CD4-positive, alpha-beta T cell (primary cell): Measurements from ENCODE around the gene CNNM1. TPM values are rescaled to one million over a fixed set of nuclear protein-coding genes. Genes with fewer than 3 reads are reported as not detected.

Experiments
- ATAC-seq: fragments of 200-7000 bp; cut with Tn5 transposase; one replicate; pipeline ENCODE4 v1.10.0; 2022; ENCODE audit warnings: mild to moderate bottlenecking; ENCODE audit not compliant: poor library complexity
- CTCF ChIA-PET: fragments of 350-600 bp; sonication (Branson Sonifier 250); formaldehyde crosslinking; loops from one replicate; lab custom pipeline; 2021; ENCODE audit warnings: antibody characterized with exemption, inconsistent platforms; lab: Charles Lee
- POLR2A ChIA-PET: fragments of 350-600 bp; sonication (Branson Sonifier 250); formaldehyde crosslinking; loops from one replicate; lab custom pipeline; 2021; ENCODE audit warnings: antibody characterized with exemption, inconsistent platforms; lab: Charles Lee
- DNase-seq, 14 experiments: peaks; one replicate each; pipeline ENCODE4 v3.0.0-alpha.2; 2013 to 2020; ENCODE audit warnings: mixed read lengths in 2 of 14
- H3K27ac ChIP-seq, 2 donors: one replicate each; pipeline versions ENCODE4 v1.5.1 to v1.7.0; 2013; ENCODE audit warnings: low read length in 2 of 2, low read depth in 1 of 2, mild to moderate bottlenecking in 1 of 2
- H3K27me3 ChIP-seq, 2 experiments: 1 replicate in 1 of 2; 2 replicates in 1 of 2; pipeline versions ENCODE4 v1.6.1 to v1.7.0; 2013; ENCODE audit warnings: low read length in 2 of 2, control low read depth in 1 of 2, mild to moderate bottlenecking in 1 of 2, moderate library complexity in 1 of 2; ENCODE audit not compliant: insufficient read depth in 2 of 2, control insufficient read depth in 1 of 2
- H3K36me3 ChIP-seq: one replicate; pipeline ENCODE4 v1.6.1; 2013; ENCODE audit warnings: low read length, control low read depth; ENCODE audit not compliant: insufficient read depth
- H3K4me1 ChIP-seq: one replicate; pipeline ENCODE4 v1.6.1; 2013; ENCODE audit warnings: low read length, control low read depth; ENCODE audit not compliant: insufficient read depth
- H3K4me3 ChIP-seq: one replicate; pipeline ENCODE4 v1.5.1; 2013; ENCODE audit warnings: mild to moderate bottlenecking, low read length, moderate library complexity
- H3K9me3 ChIP-seq, 2 experiments: 1 replicate in 1 of 2; 2 replicates in 1 of 2; pipeline versions ENCODE4 v1.6.1 to v1.7.0; 2013; ENCODE audit warnings: low read length in 2 of 2, mild to moderate bottlenecking in 2 of 2, control low read depth in 1 of 2, moderate library complexity in 1 of 2; ENCODE audit not compliant: control insufficient read depth in 1 of 2, insufficient read depth in 1 of 2
- H3K27ac Mint-ChIP-seq: one replicate; pipeline ENCODE4 v1.8.0; 2020; ENCODE audit warnings: mixed read lengths
- H3K27me3 Mint-ChIP-seq: one replicate; pipeline ENCODE4 v1.8.0; 2021; ENCODE audit warnings: mixed read lengths
- H3K36me3 Mint-ChIP-seq: one replicate; pipeline ENCODE4 v1.8.0; 2021; ENCODE audit warnings: low read depth, mixed read lengths
- H3K4me1 Mint-ChIP-seq: one replicate; pipeline ENCODE4 v1.8.0; 2021; ENCODE audit warnings: low read depth, mixed read lengths
- H3K4me3 Mint-ChIP-seq: one replicate; pipeline ENCODE4 v1.8.0; 2020; ENCODE audit warnings: mild to moderate bottlenecking, mixed read lengths
- H3K9me3 Mint-ChIP-seq: one replicate; pipeline ENCODE4 v1.8.0; 2020; ENCODE audit warnings: mixed read lengths
- intact Hi-C, 2 experiments: fragments of 100-400 bp; cut with DNase I in 1 of 2; cut with micrococcal nuclease in 1 of 2; formaldehyde crosslinking; loops; one replicate each; pipeline versions ENCODE4 v1.15.1 to v1.9.0; 2023 to 2025; cut with DNase I, micrococcal nuclease
- total RNA-seq, 174 experiments: library from RNA in 2 of 174; stranded (reverse) in 2 of 174; gene quantifications; one replicate each; pipeline ENCODE4 v1.2.3 and lab custom pipeline; 2021 to 2026
- TF ChIP-seq, protein P1 (sequence below): fragments of 200-600 bp; IDR thresholded peaks from one replicate; pipeline ENCODE4 v1.8.0; 2022; ENCODE audit warnings: antibody characterized with exemption, mild to moderate bottlenecking

The CNNM1 gene
- total RNA-seq, 2 experiments from 2014 or later, result 0.16 to 0.17 TPM

DNA sequence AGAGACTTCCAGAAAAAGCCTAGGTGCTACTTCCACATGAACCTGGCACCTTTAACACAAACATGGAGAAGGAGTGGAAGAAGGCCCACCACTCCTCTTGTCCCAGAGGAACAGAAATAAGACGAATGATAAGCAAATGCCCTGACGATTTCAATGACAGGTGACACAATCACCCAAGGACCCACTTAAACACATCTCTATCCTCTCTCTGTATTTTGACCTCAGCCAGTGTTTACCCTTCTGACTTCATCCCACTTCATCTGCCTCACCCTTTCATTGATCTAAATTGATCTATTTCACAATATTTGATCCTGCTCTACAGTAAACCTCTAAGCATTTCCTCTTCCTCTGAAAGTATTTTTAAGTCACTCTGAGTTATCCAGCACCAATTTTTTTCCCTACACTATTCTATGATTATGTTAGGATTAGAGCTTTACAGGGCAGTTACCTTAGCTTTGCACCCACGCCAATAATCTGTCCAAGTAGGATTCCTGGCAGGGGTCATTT lies 92.1 kb downstream of the CNNM1 start:
- no peak for ATAC-seq
- Histone ChIP-seq H3K4me3 (no peak overlapping the region), H3K9me3 (no peaks in the 10 kb centered on the region), H3K27ac (no peak overlapping the region), H3K27me3 (no peaks in the 10 kb centered on the region), H3K4me1 (no peaks in the 10 kb centered on the region), H3K36me3 (peaks cover 23% of the 10 kb centered on the region)
- Mint-ChIP-seq H3K36me3 (peaks cover 84% of the 10 kb centered on the region), H3K27ac (no peak overlapping the region), H3K9me3 (no peaks in the 10 kb centered on the region), H3K4me3 (no peak overlapping the region), H3K4me1 (no peaks in the 10 kb centered on the region), H3K27me3 (no peaks in the 10 kb centered on the region)
- intact Hi-C loops, result loop anchor here in 1 of 2 experiments (10.0 kb wide), 3 partner anchors 594 to 1926 kb away; partner anchors contain the start of genes ERLIN1, MMS19 and UBTD1
- TF ChIP-seq, protein P1, sequence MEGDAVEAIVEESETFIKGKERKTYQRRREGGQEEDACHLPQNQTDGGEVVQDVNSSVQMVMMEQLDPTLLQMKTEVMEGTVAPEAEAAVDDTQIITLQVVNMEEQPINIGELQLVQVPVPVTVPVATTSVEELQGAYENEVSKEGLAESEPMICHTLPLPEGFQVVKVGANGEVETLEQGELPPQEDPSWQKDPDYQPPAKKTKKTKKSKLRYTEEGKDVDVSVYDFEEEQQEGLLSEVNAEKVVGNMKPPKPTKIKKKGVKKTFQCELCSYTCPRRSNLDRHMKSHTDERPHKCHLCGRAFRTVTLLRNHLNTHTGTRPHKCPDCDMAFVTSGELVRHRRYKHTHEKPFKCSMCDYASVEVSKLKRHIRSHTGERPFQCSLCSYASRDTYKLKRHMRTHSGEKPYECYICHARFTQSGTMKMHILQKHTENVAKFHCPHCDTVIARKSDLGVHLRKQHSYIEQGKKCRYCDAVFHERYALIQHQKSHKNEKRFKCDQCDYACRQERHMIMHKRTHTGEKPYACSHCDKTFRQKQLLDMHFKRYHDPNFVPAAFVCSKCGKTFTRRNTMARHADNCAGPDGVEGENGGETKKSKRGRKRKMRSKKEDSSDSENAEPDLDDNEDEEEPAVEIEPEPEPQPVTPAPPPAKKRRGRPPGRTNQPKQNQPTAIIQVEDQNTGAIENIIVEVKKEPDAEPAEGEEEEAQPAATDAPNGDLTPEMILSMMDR, result no peak
- ChIA-PET POLR2A (no interaction called here), CTCF (no interaction called here)
- DNase-seq, result no peak

DNA sequence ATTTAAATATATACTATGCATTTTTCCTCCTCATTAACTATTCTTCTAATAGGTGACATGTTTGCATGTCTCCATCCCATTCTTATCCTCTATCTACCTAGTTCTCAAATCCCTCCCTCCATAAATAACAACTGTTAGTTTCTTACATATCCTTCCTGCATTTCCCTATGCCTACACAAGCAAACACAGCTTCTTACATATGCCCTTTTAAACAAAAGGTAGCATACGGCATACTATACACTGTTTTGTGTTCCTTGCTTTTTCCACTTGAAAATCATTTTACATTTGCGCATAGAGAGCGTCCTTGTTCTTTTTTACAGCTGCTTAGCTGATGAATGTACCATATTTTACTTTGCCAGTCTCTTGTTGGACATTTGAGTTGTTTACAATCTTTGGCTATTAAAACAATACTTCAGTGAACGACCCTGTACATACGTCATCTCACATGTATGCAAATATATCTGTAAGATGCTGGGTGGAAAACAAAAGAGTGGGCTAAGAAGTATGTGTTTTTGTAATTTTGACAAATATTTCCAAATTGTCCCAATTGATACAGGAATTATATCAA lies 93.5 kb downstream of the CNNM1 start:
- no peak overlapping the region for H3K4me3 ChIP-seq
- intact Hi-C loops, result loop anchor here in 1 of 2 experiments (10.0 kb wide), 3 partner anchors 592 to 1928 kb away; partner anchors contain the start of genes ERLIN1, MMS19 and UBTD1
- H3K27ac ChIP-seq, result no peak overlapping the region
- Mint-ChIP-seq H3K27me3 (no peaks in the 10 kb centered on the region), H3K27ac (no peak overlapping the region), H3K4me1 (no peaks in the 10 kb centered on the region), H3K4me3 (no peak overlapping the region), H3K36me3 (peaks cover 76% of the 10 kb centered on the region), H3K9me3 (no peaks in the 10 kb centered on the region)
- no peak for ATAC-seq
- TF ChIP-seq, protein P1, result no peak
- H3K27me3 ChIP-seq, result no peaks in the 10 kb centered on the region
- POLR2A ChIA-PET, result interaction anchor here (0.6 kb wide), 1 partner anchor 32 kb away, joined by 3 read pairs; no protein-coding TSS in a partner anchor
- CTCF ChIA-PET, result no interaction called here
- DNase-seq, result no peak
- no peaks in the 10 kb centered on the region for H3K9me3 ChIP-seq
- H3K36me3 ChIP-seq, result peaks cover 23% of the 10 kb centered on the region
- H3K4me1 ChIP-seq, result no peaks in the 10 kb centered on the region

GRCh38 chr10:99424656-99425055 lies 95.5 kb downstream of the CNNM1 start:
- no peak overlapping the region for H3K27ac Mint-ChIP-seq

More at GRCh38 chr10:99424656-99425055, 95.5 kb downstream of the CNNM1 start:
- Mint-ChIP-seq H3K9me3 (no peaks in the 10 kb centered on the region), H3K36me3 (peaks cover 56% of the 10 kb centered on the region), H3K27me3 (no peaks in the 10 kb centered on the region), H3K4me3 (no peak overlapping the region), H3K4me1 (peaks cover 8% of the 10 kb centered on the region)
- TF ChIP-seq, protein P1, result no peak
- H3K27me3 ChIP-seq, result no peaks in the 10 kb centered on the region
- H3K27ac ChIP-seq, result no peak overlapping the region
- H3K4me1 ChIP-seq, result peaks cover 4% of the 10 kb centered on the region
- ChIA-PET CTCF (interaction anchor here (0.9 to 3.4 kb wide), 2 partner anchors 11 kb away, joined by 4 to 7 read pairs; no protein-coding TSS in a partner anchor), POLR2A (no interaction called here)
- intact Hi-C loops, result loop anchor here in 1 of 2 experiments (10.0 kb wide), 3 partner anchors 590 to 1930 kb away; partner anchors contain the start of genes ERLIN1, MMS19 and UBTD1
- H3K4me3 ChIP-seq, result no peak overlapping the region
- DNase-seq, result no peak
- H3K36me3 ChIP-seq, result peaks cover 11% of the 10 kb centered on the region
- ATAC-seq, result no peak
- no peaks in the 10 kb centered on the region for H3K9me3 ChIP-seq
